Muscle of leg (tissue), 11 donors: Measurements from ENCODE around the gene ABCG1. TPM values are rescaled to one million over a fixed set of nuclear protein-coding genes. Genes with fewer than 3 reads are reported as not detected.

ENCODE experiments used
- DNase-seq: peaks from one replicate; pipeline ENCODE4 v3.0.0; 2013
- H3K27ac ChIP-seq: one replicate; pipeline ENCODE4 v1.5.1; 2013; ENCODE audit warnings: mild to moderate bottlenecking, low read length, control low read depth
- H3K27me3 ChIP-seq: one replicate; pipeline ENCODE4 v1.6.1; 2013; ENCODE audit warnings: low read length; ENCODE audit not compliant: control insufficient read depth, insufficient read depth
- H3K36me3 ChIP-seq: one replicate; pipeline ENCODE4 v1.6.1; 2013; ENCODE audit warnings: low read length; ENCODE audit not compliant: control insufficient read depth, insufficient read depth
- H3K4me1 ChIP-seq: one replicate; pipeline ENCODE4 v1.6.1; 2013; ENCODE audit warnings: low read length; ENCODE audit not compliant: control insufficient read depth, insufficient read depth
- H3K4me3 ChIP-seq: one replicate; pipeline ENCODE4 v1.5.1; 2013; ENCODE audit warnings: low read length, control low read depth
- H3K9me3 ChIP-seq: replicated peaks from 2 replicates; pipeline ENCODE4 v1.6.1; 2013; ENCODE audit warnings: low read depth, low read length; ENCODE audit not compliant: control insufficient read depth
- WGBS: methylation state at CpG from one replicate; pipeline ENCODE4 v1.1.5; 2013; ENCODE audit warnings: missing lambda C conversion rate; ENCODE audit not compliant: insufficient coverage; 5-methylcytosine and 5-hydroxymethylcytosine counted together
- polyA plus RNA-seq, 8 donors: library from polyadenylated mRNA; unstranded; fragments of 120-200 nt; gene quantifications; one replicate each; pipeline versions ENCODE4 v1.2.1 to v1.2.3, GENCODE V29; 2013; ENCODE audit warnings: inconsistent platforms in 1 of 8, low replicate concordance in 1 of 8; ENCODE audit not compliant: insufficient read length in 8 of 8, insufficient read depth in 1 of 8
- total RNA-seq: library from RNA; stranded (reverse); fragments of 120-200 nt; gene quantifications from one replicate; pipeline ENCODE4 v1.2.4, GENCODE V29; 2013

ABCG1 gene
- total and polyA plus RNA-seq, 9 donors, result 4.9 to 9.1 (median 8.1) TPM

GRCh38 chr21:42272109-42272962 lies 53.4 kb downstream of the ABCG1 start:
- H3K27ac ChIP-seq, result no peak overlapping the region
- no peaks in the 10 kb centered on the region for H3K36me3 ChIP-seq
- no peak overlapping the region for H3K4me3 ChIP-seq
- 88% methylated on average over 10 of the region's 15 CpGs for WGBS
- H3K9me3 ChIP-seq, result no peaks in the 10 kb centered on the region
- DNase-seq, result no peak
- no peaks in the 10 kb centered on the region for H3K27me3 ChIP-seq
- peaks cover 5% of the 10 kb centered on the region for H3K4me1 ChIP-seq

GRCh38 chr21:42272984-42273600 lies 54.2 kb downstream of the ABCG1 start:
- no peaks in the 10 kb centered on the region for H3K27me3 ChIP-seq
- H3K4me1 ChIP-seq, result no peaks in the 10 kb centered on the region
- no peaks in the 10 kb centered on the region for H3K36me3 ChIP-seq
- H3K4me3 ChIP-seq, result no peak overlapping the region
- no peaks in the 10 kb centered on the region for H3K9me3 ChIP-seq
- DNase-seq, result no peak
- H3K27ac ChIP-seq, result no peak overlapping the region
- WGBS, result 76% methylated on average over 17 of the region's 29 CpGs

- Histone ChIP-seq H3K36me3 (no peaks in the 10 kb centered on the region), H3K27me3 (no peaks in the 10 kb centered on the region), H3K9me3 (no peaks in the 10 kb centered on the region), H3K27ac (no peak overlapping the region), H3K4me3 (no peak overlapping the region), H3K4me1 (no peaks in the 10 kb centered on the region)
- no peak for DNase-seq
- 32% methylated on average over 12 of the region's 13 CpGs for WGBS
These were observed 57.1 kb downstream of the ABCG1 start for GRCh38 chr21:42276076-42276475.

GRCh38 chr21:42276526-42277154 lies 57.7 kb downstream of the ABCG1 start:
- no peaks in the 10 kb centered on the region for H3K27me3 ChIP-seq
- no peak overlapping the region for H3K27ac ChIP-seq
- H3K9me3 ChIP-seq, result no peaks in the 10 kb centered on the region
- 89% methylated on average over 17 of the region's 17 CpGs for WGBS
- no peaks in the 10 kb centered on the region for H3K36me3 ChIP-seq
- H3K4me3 ChIP-seq, result no peak overlapping the region
- DNase-seq, result no peak
- H3K4me1 ChIP-seq, result no peaks in the 10 kb centered on the region

- Histone ChIP-seq H3K27me3 (no peaks in the 10 kb centered on the region), H3K36me3 (no peaks in the 10 kb centered on the region), H3K4me3 (no peak overlapping the region), H3K4me1 (no peaks in the 10 kb centered on the region), H3K27ac (no peak overlapping the region), H3K9me3 (no peaks in the 10 kb centered on the region)
- no CpG with 5 or more reads among the region's 4 CpGs for WGBS
- DNase-seq, result no peak
These were observed 58.7 kb downstream of the ABCG1 start for GRCh38 chr21:42277593-42277992.

GRCh38 chr21:42278451-42279149 lies 59.7 kb downstream of the ABCG1 start:
- H3K9me3 ChIP-seq, result no peaks in the 10 kb centered on the region
- WGBS, result 72% methylated on average over 19 of the region's 19 CpGs
- H3K4me3 ChIP-seq, result no peak overlapping the region
- no peaks in the 10 kb centered on the region for H3K27me3 ChIP-seq
- H3K36me3 ChIP-seq, result no peaks in the 10 kb centered on the region
- no peak for DNase-seq
- no peak overlapping the region for H3K27ac ChIP-seq
- no peaks in the 10 kb centered on the region for H3K4me1 ChIP-seq

- WGBS, result 77% methylated on average over 20 of the region's 20 CpGs
- no peak overlapping the region for H3K4me3 ChIP-seq
- no peaks in the 10 kb centered on the region for H3K4me1 ChIP-seq
- no peaks in the 10 kb centered on the region for H3K27me3 ChIP-seq
- no peak overlapping the region for H3K27ac ChIP-seq
- DNase-seq, result no peak
- H3K9me3 ChIP-seq, result no peaks in the 10 kb centered on the region
- H3K36me3 ChIP-seq, result no peaks in the 10 kb centered on the region
These were observed 60.5 kb downstream of the ABCG1 start for GRCh38 chr21:42279341-42279871.

GRCh38 chr21:42279888-42280287 lies 60.9 kb downstream of the ABCG1 start:
- Histone ChIP-seq H3K27ac (no peak overlapping the region), H3K9me3 (no peaks in the 10 kb centered on the region), H3K36me3 (no peaks in the 10 kb centered on the region), H3K4me3 (no peak overlapping the region), H3K27me3 (no peaks in the 10 kb centered on the region), H3K4me1 (no peaks in the 10 kb centered on the region)
- 79% methylated on average over 7 of the region's 11 CpGs for WGBS
- no peak for DNase-seq

GRCh38 chr21:42280356-42281180 lies 61.6 kb downstream of the ABCG1 start:
- H3K4me1 ChIP-seq, result no peaks in the 10 kb centered on the region
- H3K4me3 ChIP-seq, result no peak overlapping the region
- WGBS, result 91% methylated on average over 19 of the region's 22 CpGs
- no peak for DNase-seq
- no peaks in the 10 kb centered on the region for H3K27me3 ChIP-seq
- H3K27ac ChIP-seq, result no peak overlapping the region
- H3K9me3 ChIP-seq, result no peaks in the 10 kb centered on the region
- no peaks in the 10 kb centered on the region for H3K36me3 ChIP-seq
